HepG2 (cell line): ENCODE results near the gene CORO7. TPM values are rescaled to one million over a fixed set of nuclear protein-coding genes. Genes with fewer than 3 reads are reported as not detected.

ENCODE experiments used
- CSRNP1 ChIP-seq: sonication (generic); formaldehyde crosslinking; IDR thresholded peaks from 2 replicates; pipeline ENCODE4 v1.8.1; 2023; ENCODE audit warnings: mild to moderate bottlenecking, missing genetic modification reagents
- HIC2 ChIP-seq: sonication (generic); formaldehyde crosslinking; IDR thresholded peaks from 2 replicates; pipeline ENCODE4 v1.9.0; 2022; ENCODE audit warnings: low read depth, missing genetic modification reagents
- IRF1 ChIP-seq: sonication (generic); formaldehyde crosslinking; IDR thresholded peaks from 2 replicates; pipeline ENCODE4 v1.4.0; 2020; ENCODE audit warnings: low read depth, mild to moderate bottlenecking, missing genetic modification reagents
- MAZ ChIP-seq, 2 experiments: sonication (generic) in 1 of 2; formaldehyde crosslinking in 1 of 2; IDR thresholded peaks; 2 replicates each; pipeline versions ENCODE4 v1.5.0 to v1.6.1; 2012 to 2020; ENCODE audit warnings: low read depth in 2 of 2, mild to moderate bottlenecking in 2 of 2, borderline replicate concordance in 1 of 2, improper control_type of control experiment in 1 of 2, low read length in 1 of 2, missing genetic modification reagents in 1 of 2, moderate library complexity in 1 of 2
- MBNL3 ChIP-seq: fragments of 250-450 bp; sonication (Bioruptor Pico); conservative IDR thresholded peaks from 2 replicates; pipeline ENCODE4 v1.8.0; 2022; ENCODE audit warnings: mild to moderate bottlenecking, inconsistent platforms
- MEIS1 ChIP-seq: sonication (generic); formaldehyde crosslinking; IDR thresholded peaks from 2 replicates; pipeline ENCODE4 v1.9.0; 2021; ENCODE audit warnings: mild to moderate bottlenecking, missing genetic modification reagents, moderate library complexity, borderline replicate concordance
- TCF7 ChIP-seq: sonication (generic); IDR thresholded peaks from 2 replicates; pipeline ENCODE4 v1.6.1; 2016; ENCODE audit warnings: antibody characterized with exemption, low read depth
- ZNF407 ChIP-seq: sonication (generic); formaldehyde crosslinking; IDR thresholded peaks from one replicate; pipeline ENCODE4 v1.5.1; 2020; ENCODE audit warnings: mild to moderate bottlenecking, missing genetic modification reagents; ENCODE audit errors: not compliant biosample characterization
- ZNF451 ChIP-seq: sonication (generic); formaldehyde crosslinking; IDR thresholded peaks from 2 replicates; pipeline ENCODE4 v1.5.0; 2020; ENCODE audit warnings: mild to moderate bottlenecking, missing genetic modification reagents
- ZNF777 ChIP-seq: sonication (generic); formaldehyde crosslinking; IDR thresholded peaks from 2 replicates; pipeline ENCODE4 v1.4.0; 2020; ENCODE audit warnings: missing genetic modification reagents
- polyA plus RNA-seq, 8 experiments: library from polyadenylated mRNA; depleted of rRNA in 3 of 8; stranded (reverse) in 7 of 8; unstranded in 1 of 8; fragments of >200 nt; fragmentation: Illumina TruSeq in 4 of 8; extraction: Trizol in 4 of 8; gene quantifications; 2 replicates each; pipeline versions ENCODE4 v1.2.1 to v1.2.3, GENCODE V29; 2011 to 2016; ENCODE audit warnings: low read depth in 4 of 8, missing spikeins in 1 of 8, mixed read lengths in 1 of 8; ENCODE audit not compliant: insufficient read depth in 1 of 8
- total RNA-seq, 5 experiments: library from RNA; depleted of rRNA; stranded (reverse); fragments of >200 nt; fragmentation: Illumina TruSeq; extraction: Trizol; gene quantifications; 2 replicates each; pipeline ENCODE4 v1.2.3, GENCODE V29; 2016; ENCODE audit warnings: low read depth in 1 of 5

CORO7 gene
- total and polyA plus RNA-seq, 2 of the 13 experiments (the other 11 are each of a cell fraction or from before 2014, with no cell fraction given), result 9.9 to 14.3 TPM

GRCh38 chr16:4426021-4426684 is 9.8 kb upstream of the CORO7 start (continued):
- TF ChIP-seq HIC2 (CRISPR knock-in tag) (no peak), CSRNP1 (CRISPR knock-in tag) (peak; percentile 78; the same call in 1 of the 2 replicates), ZNF407 (peak; percentile 43), TCF7 (peak; percentile 50), ZNF777 (peak; percentile 80), ZNF451 (no peak), IRF1 (CRISPR knock-in tag) (no peak), MEIS1 (CRISPR knock-in tag) (peak; percentile 96), MBNL3 (no peak), MAZ (IDR thresholded peaks at IDR 0.05; ENCODE audit: borderline replicate concordance, low read depth, low read length) (no peak), MAZ (CRISPR knock-in tag; IDR thresholded peaks at IDR 0.05; ENCODE audit: low read depth) (peak; percentile 73)
